HG02642 (cell line): ENCODE data around the gene PARS2.

ENCODE experiments used
- ATAC-seq: cut with Tn5 transposase; IDR thresholded peaks from one replicate; pipeline ENCODE4 v1.9.1; 2021; ENCODE audit warnings: mild to moderate bottlenecking; ENCODE audit not compliant: unreplicated experiment, poor library complexity

Gene PARS2

GRCh38 chr1:54764133-54764921 is at the start of gene PARS2:
TSS of gene PARS2 (minus strand) at chr1:54764523. CDS start at chr1:54759161, 5,362 bp downstream.
- peak; percentile 96 for ATAC-seq

- no peak for ATAC-seq
Observed at GRCh38 chr1:54814126-54814498, 49.8 kb upstream of the PARS2 start.

- no peak for ATAC-seq
Observed at GRCh38 chr1:54813485-54814125, 49.3 kb upstream of the PARS2 start.

DNA sequence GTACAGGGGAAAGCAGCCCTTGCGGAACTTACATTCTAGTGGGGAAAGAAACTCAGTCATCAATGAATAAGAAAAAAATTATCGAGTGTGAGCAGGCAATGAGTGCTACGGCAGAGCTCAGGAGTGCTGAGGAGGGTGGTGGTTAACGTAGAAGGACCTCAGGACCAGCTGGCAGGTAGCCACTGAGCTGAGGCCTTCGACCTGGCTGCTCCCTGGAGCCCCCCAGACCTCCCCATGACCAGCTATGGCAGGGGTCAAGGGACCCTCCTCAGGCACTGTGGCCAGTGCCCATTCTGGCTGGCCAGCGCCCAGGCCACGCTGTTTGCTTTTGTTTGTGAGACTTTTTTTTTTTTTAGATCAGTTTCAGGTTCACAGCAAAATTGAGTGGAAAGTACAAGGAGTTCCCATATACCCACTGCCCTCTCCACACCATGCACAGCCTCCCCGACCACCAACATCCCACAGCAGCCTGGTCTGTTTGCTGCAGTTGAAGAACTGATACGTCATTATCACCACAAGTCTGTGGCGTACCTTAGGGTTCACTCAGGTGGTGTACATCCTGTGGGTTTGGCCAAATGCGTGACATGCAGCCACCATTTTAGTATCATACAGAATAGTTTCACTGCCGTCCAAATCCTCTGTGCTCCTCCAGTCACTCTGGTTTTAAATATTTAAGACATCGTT is 48.6 kb upstream of the PARS2 start:
- no peak for ATAC-seq

- no peak for ATAC-seq
Observed at GRCh38 chr1:54811739-54812655, 47.7 kb upstream of the PARS2 start.

GRCh38 chr1:54811066-54811465 is 46.7 kb upstream of the PARS2 start:
- ATAC-seq: no peak

- ATAC-seq: peak; percentile 74
Observed at GRCh38 chr1:54810153-54810942, 46.0 kb upstream of the PARS2 start.

DNA sequence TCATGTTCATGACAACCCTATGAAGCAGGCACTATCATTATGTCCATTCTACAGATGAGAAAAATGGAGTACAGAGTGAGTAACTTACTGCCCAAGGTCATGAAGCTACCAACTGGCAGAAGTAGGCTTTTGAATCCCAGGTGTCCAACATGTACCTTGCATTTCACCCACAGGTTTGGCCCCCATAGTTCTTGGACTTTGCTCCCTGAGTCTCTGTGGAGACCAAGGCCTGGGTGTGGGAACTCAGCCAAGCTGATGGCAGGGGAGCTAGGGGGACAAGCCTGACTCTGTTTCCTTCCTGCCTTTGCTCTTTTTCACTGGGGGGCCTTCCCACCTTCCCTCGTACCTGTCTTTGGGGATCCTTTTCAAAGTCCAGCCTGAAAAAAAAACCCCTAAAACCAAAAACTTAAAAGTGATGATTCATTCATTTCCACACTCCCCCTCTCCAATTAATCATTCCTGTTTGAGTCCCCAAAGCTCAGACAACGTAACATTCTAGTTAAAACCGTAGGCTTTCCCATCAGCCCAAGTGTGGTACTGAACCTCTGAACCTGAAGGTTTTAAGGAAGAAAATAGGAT is 45.3 kb upstream of the PARS2 start:
- ATAC-seq: no peak

DNA sequence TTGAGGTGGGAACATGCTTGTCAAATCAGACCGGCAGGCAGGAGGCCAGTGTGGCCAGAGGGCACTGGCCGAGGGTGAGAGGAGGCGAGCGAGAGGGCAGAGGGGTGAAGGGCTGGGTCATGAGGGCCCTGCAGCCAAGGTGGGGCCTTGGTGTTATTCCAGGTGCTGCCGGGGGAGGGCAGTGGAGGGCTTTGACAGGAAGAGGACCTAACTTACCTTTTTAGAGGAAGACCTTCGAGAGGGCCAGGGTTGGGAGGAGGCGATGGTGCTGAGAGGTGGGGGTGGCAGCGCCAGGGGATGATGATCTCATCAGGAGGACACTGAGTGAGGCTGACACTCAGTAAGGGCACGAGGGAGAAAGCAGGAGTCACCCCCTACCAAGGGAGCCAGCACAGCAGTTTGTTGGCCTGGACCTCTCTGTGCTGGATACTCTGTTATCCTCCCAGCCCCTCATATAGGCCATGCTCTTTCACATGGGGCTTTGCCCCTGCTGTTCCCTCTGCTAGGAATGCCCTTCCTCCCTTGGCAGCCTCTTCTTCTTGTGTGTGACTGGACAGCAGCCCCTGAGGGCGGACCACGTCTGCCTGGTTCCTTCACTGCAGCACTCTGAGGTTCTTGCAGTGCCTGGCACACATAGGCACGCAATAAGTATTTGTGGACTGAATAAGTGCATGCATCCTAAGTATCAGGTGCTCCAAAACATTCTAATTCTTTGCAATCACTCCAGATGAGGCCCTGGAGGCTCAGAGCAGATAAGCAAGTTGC is 44.3 kb upstream of the PARS2 start:
- ATAC-seq: no peak

DNA sequence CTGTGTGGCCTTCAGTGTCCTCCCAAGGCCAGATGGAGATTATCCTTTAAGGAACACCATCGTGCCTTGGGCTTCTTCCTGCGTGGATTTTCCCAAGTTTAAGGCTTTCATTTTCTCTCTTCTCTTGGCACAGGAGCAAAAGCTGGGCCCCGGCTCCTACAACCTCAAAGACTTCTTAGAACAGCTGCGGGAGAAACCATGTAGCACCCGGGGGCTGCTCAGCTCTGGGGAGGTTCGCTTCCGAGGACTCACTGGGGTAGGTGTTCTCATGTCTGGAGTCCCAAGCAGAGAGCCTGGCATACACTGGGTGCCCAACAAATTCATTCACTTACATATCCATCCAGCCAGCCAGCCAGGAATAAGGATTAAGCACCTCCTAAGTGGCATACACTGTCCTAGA is 43.4 kb upstream of the PARS2 start:
- no peak for ATAC-seq

DNA sequence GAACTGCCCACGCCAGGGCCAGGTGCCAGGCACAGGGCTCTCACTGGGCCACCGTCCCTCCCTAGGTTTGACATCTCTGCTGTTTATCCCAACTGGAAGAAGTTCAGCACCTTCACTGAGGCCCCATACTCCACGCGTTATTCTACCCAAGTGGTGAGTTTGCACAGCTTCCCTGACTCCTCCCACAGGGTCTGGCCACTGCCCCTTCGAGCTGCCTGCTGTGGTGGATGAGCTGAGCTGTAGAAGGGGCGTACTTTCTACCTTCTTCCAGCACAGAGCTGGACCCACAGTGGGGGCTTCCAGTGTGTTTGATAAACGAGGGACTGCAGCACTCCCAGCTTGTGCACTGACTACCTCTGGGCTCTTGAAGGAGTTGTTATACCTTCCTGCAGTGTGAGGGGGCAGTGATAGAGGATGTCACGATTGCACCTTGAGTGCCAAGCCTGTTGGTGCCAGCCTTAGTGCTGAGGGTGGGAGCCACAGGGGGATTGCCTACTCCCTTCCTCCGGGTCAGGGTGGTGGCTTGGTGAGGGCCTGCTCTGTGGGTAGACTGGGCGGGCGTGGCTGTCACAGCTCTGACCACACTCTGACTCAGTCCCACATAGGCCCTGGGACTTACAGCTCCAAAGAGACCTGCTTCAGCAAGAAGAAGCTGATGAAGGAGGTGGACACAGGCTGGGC is 42.7 kb upstream of the PARS2 start:
- ATAC-seq: no peak

DNA sequence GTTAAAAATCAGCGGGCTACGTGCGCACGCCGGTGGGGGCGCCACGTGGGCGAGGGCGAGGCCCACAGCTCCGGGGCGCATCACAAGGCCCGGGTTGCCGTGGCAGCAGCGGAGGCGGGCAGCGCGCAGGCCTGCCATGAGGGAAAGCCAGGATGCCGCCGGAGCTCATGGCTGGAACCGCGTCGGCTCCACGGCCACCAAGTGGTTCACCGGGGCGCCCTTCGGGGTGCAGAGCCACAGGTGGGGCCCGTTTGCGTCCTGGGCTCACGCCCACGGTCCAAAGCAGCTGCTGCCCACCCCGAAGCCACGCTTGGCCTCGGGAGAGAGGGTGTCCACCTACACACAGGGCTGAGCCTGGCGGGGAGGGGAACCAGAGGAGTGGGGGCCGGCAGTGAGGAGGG is 41.7 kb upstream of the PARS2 start:
- no peak for ATAC-seq

DNA sequence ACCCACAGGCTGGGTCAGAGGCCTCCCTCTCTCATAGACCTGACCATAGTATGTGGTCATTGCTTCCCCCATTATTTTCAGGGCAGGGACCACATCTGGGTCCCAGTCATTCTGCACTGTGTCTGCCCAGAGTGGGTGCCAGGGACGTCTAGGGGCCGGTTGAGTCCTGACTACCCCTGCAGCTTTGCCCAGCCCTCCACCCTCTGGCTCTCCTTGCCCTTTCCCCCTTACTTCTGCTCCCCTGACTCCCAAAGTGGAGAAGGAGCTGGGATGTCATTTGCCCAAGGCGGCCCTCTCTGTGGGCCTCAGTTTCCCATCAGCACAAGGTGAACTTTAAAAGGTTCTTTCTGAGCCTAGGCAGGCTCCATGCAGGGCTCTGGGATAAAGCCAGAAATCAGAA is 41.1 kb upstream of the PARS2 start:
- no peak for ATAC-seq

DNA sequence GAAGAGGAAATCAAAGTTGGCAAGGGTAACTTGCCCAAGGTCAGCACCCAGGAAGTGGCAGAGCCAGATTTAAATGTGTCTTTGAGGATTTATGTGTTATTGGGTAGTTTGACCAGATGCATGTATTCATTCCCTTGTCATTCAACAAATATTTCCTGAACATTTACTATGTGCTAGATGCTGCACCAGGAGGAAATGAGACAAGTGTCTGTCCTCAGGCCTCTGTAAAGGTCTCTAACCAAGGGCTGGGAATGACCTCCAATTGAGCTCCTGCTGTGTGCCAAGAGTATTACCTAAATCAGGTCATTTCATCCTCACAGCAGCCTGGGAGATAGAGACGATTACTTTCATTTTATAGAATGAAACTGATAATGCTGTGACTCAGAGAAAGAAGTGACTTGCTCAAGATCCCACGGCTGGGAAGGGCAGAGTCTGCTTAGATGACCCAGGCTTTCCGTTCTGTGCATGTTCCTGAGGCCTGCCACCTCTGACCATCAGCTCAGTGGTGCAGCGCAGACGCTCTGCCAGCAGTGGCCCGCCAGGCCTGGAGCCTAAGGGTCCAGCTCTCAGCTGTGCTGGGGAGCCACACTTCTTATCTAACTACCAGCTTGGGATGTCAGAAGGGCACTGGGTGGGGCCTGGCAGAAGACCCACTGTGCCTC is 40.3 kb upstream of the PARS2 start:
- ATAC-seq: no peak

GRCh38 chr1:54803761-54804470 is 39.6 kb upstream of the PARS2 start:
- no peak for ATAC-seq

DNA sequence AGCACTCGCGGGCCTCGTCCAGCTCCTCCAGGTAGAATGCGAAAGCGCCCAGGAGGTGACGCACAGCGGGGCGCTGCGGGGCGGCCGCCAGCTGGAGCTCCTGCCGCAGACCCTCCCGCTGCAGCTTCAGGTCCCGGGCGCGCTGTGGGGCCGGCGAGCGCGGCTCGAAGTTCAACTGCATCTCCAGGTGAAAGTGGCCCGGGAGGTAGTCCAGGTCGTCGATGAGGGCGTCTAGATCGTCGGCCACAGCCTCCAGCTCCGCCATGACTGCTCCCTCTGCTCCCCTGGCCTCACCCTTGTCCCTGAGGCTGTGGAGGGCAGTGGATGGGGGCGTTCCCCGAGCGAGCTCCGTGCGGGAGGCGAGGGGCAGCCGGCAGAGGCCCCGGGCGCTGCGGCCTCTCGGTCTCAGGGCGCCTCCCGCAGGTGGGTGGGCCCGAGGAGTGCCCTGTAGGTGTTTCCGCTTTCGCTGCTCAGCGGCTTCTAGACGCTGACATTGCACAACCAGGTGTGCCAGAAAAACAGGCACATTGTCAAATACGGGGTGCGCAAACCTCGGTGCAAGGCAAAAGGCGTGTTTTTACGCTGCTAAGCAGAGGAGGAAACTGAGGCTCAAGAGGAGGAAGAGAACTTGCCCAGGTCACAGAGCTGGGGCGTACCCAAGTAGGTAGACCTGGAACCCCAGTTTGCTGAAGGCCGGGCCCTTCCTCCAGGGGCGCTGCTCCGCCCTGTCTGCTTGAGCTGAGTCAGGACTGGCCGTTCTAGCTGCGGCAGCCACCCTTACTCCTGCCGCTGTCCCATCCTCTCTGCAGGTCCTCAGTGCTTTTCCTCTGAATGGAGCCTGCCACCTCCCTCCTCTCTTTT is 36.8 kb upstream of the PARS2 start, which contains the start of gene TTC22:
Gene TTC22, minus strand, starts transcription at position 425 of the 861 bp plus-strand sequence. Its CDS starts 160 bp downstream, at position 265.
- peak; percentile 84 for ATAC-seq
